Neuron (in vitro differentiated cells): ENCODE results near the gene SLC25A33.
"Not testable (repeated sequence)": the region's sequence is repeated elsewhere in the genome, so short reads cannot be mapped to it uniquely, and the experiment has no call there.

ENCODE experiments used
- H2AFZ ChIP-seq: one replicate; pipeline ENCODE4 v1.6.1; 2013; ENCODE audit warnings: low read depth, mild to moderate bottlenecking, inconsistent platforms, low read length, moderate library complexity
- H3K27me3 ChIP-seq: one replicate; pipeline ENCODE4 v1.6.1; 2013; ENCODE audit warnings: low read length; ENCODE audit not compliant: insufficient read depth
- H3K36me3 ChIP-seq: one replicate; pipeline ENCODE4 v1.6.1; 2013; ENCODE audit warnings: low read length; ENCODE audit not compliant: insufficient read depth
- H3K4me1 ChIP-seq: one replicate; pipeline ENCODE4 v1.6.1; 2013; ENCODE audit warnings: low read length; ENCODE audit not compliant: insufficient read depth
- H3K4me3 ChIP-seq: 2 replicates; pipeline ENCODE4 v1.5.1; 2013; ENCODE audit warnings: mild to moderate bottlenecking, low read length, moderate library complexity
- H3K9me3 ChIP-seq: one replicate; pipeline ENCODE4 v1.6.1; 2013; ENCODE audit warnings: low read length

The SLC25A33 gene

GRCh38 chr1:9613625-9614299, 74.5 kb downstream of the SLC25A33 start:
- H2AFZ ChIP-seq = no peak overlapping the region
- no peaks in the 10 kb centered on the region for H3K4me1 ChIP-seq
- H3K27me3 ChIP-seq = no peaks in the 10 kb centered on the region
- no peak overlapping the region for H3K4me3 ChIP-seq
- no peaks in the 10 kb centered on the region for H3K9me3 ChIP-seq
- peaks cover 41% of the 10 kb centered on the region for H3K36me3 ChIP-seq

GRCh38 chr1:9615316-9616063, 76.2 kb downstream of the SLC25A33 start:
- Histone ChIP-seq H3K36me3 (peaks cover 24% of the 10 kb centered on the region), H3K4me1 (no peaks in the 10 kb centered on the region), H3K27me3 (no peaks in the 10 kb centered on the region), H3K4me3 (no peak overlapping the region), H3K9me3 (no peaks in the 10 kb centered on the region), H2AFZ (no peak overlapping the region)

GRCh38 chr1:9618909-9619679, 79.8 kb downstream of the SLC25A33 start:
- Histone ChIP-seq H2AFZ (no peak overlapping the region), H3K9me3 (no peaks in the 10 kb centered on the region), H3K4me1 (no peaks in the 10 kb centered on the region), H3K36me3 (peaks cover 2% of the 10 kb centered on the region), H3K27me3 (no peaks in the 10 kb centered on the region), H3K4me3 (no peak overlapping the region)

- Histone ChIP-seq H3K9me3 (peaks cover 2% of the 10 kb centered on the region), H2AFZ (no peak overlapping the region), H3K27me3 (no peaks in the 10 kb centered on the region), H3K36me3 (no peaks in the 10 kb centered on the region), H3K4me1 (no peaks in the 10 kb centered on the region), H3K4me3 (no peak overlapping the region)
These were observed 81.8 kb downstream of the SLC25A33 start for GRCh38 chr1:9621032-9621431.

- H3K4me1 ChIP-seq = no peaks in the 10 kb centered on the region
- peaks cover 2% of the 10 kb centered on the region for H3K9me3 ChIP-seq
- no peaks in the 10 kb centered on the region for H3K36me3 ChIP-seq
- peaks cover 3% of the 10 kb centered on the region for H3K27me3 ChIP-seq
- no peak overlapping the region for H2AFZ ChIP-seq
- H3K4me3 ChIP-seq = no peak overlapping the region
These were observed 84.8 kb downstream of the SLC25A33 start for GRCh38 chr1:9624081-9624480.

GRCh38 chr1:9625030-9625429, 85.8 kb downstream of the SLC25A33 start:
- not testable (repeated sequence) for H3K36me3 ChIP-seq, H2AFZ ChIP-seq, H3K4me3 ChIP-seq, H3K4me1 ChIP-seq, H3K9me3 ChIP-seq, H3K27me3 ChIP-seq

- Histone ChIP-seq H3K27me3 (peaks cover 7% of the 10 kb centered on the region), H2AFZ (no peak overlapping the region), H3K36me3 (no peaks in the 10 kb centered on the region), H3K9me3 (peaks cover 2% of the 10 kb centered on the region), H3K4me1 (no peaks in the 10 kb centered on the region), H3K4me3 (no peak overlapping the region)
These were observed 86.9 kb downstream of the SLC25A33 start for GRCh38 chr1:9626201-9626608.

GRCh38 chr1:9628541-9629444, 89.5 kb downstream of the SLC25A33 start:
- Histone ChIP-seq H3K4me1 (no peaks in the 10 kb centered on the region), H3K27me3 (peaks cover 7% of the 10 kb centered on the region), H3K36me3 (no peaks in the 10 kb centered on the region), H2AFZ (no peak overlapping the region), H3K9me3 (peaks cover 2% of the 10 kb centered on the region), H3K4me3 (no peak overlapping the region)

- H3K4me1 ChIP-seq = no peaks in the 10 kb centered on the region
- no peaks in the 10 kb centered on the region for H3K36me3 ChIP-seq
- H3K27me3 ChIP-seq = peaks cover 7% of the 10 kb centered on the region
- H2AFZ ChIP-seq = no peak overlapping the region
- no peaks in the 10 kb centered on the region for H3K9me3 ChIP-seq
- no peak overlapping the region for H3K4me3 ChIP-seq
These were observed 90.4 kb downstream of the SLC25A33 start for GRCh38 chr1:9629445-9630201.

- Histone ChIP-seq H3K4me1 (no peaks in the 10 kb centered on the region), H3K4me3 (no peak overlapping the region), H3K36me3 (no peaks in the 10 kb centered on the region), H3K9me3 (no peaks in the 10 kb centered on the region), H2AFZ (no peak overlapping the region), H3K27me3 (peaks cover 7% of the 10 kb centered on the region)
These were observed 91.3 kb downstream of the SLC25A33 start for GRCh38 chr1:9630331-9631111.

GRCh38 chr1:9631613-9632012, 92.3 kb downstream of the SLC25A33 start:
- Histone ChIP-seq H2AFZ (no peak overlapping the region), H3K4me3 (no peak overlapping the region), H3K9me3 (no peaks in the 10 kb centered on the region), H3K36me3 (no peaks in the 10 kb centered on the region), H3K4me1 (no peaks in the 10 kb centered on the region), H3K27me3 (peaks cover 7% of the 10 kb centered on the region)
